GM23338 (cell line): ENCODE results near the gene ATP6V0E2. TPM values are rescaled to one million over a fixed set of nuclear protein-coding genes. Genes with fewer than 3 reads are reported as not detected.

Experiments used
- ATAC-seq: fragments of 200-7000 bp; cut with Tn5 transposase; 3 replicates; pipeline ENCODE4 v1.9.1; 2020
- DNase-seq: peaks from one replicate; pipeline ENCODE4 v3.0.0-alpha.2; 2015; ENCODE audit warnings: low spot score
- H2AFZ ChIP-seq: fragments of 200-600 bp; sonication (generic); 2 replicates; pipeline ENCODE4 v1.8.0; 2016; ENCODE audit warnings: antibody characterized with exemption, mild to moderate bottlenecking, moderate library complexity
- H3F3A ChIP-seq: fragments of 200-600 bp; sonication (generic); replicated peaks from 2 replicates; pipeline ENCODE4 v1.8.0; 2017; ENCODE audit warnings: antibody characterized with exemption, mixed run types, low read depth
- H3K27ac ChIP-seq: fragments of 200-600 bp; sonication (generic); 2 replicates; pipeline ENCODE4 v1.6.1; 2016; ENCODE audit warnings: low read depth
- H3K27me3 ChIP-seq: fragments of 200-600 bp; sonication (generic); 2 replicates; pipeline ENCODE4 v1.8.0; 2016; ENCODE audit warnings: mild to moderate bottlenecking, mixed run types, moderate library complexity; ENCODE audit not compliant: insufficient read depth
- H3K36me3 ChIP-seq: fragments of 200-600 bp; sonication (generic); 2 replicates; pipeline ENCODE4 v1.8.0; 2016; ENCODE audit warnings: mild to moderate bottlenecking; ENCODE audit not compliant: insufficient read depth
- H3K4me1 ChIP-seq: fragments of 200-600 bp; sonication (generic); 2 replicates; pipeline ENCODE4 v1.8.0; 2016; ENCODE audit warnings: mild to moderate bottlenecking, moderate library complexity; ENCODE audit not compliant: insufficient read depth
- H3K4me2 ChIP-seq: fragments of 200-600 bp; sonication (generic); 2 replicates; pipeline ENCODE4 v1.7.1; 2017; ENCODE audit warnings: mixed run types
- H3K4me3 ChIP-seq: fragments of 200-600 bp; sonication (generic); 2 replicates; pipeline ENCODE4 v1.6.1; 2016; ENCODE audit warnings: mixed run types
- H3K79me2 ChIP-seq: fragments of 200-600 bp; sonication (generic); replicated peaks from 2 replicates; pipeline ENCODE4 v1.8.0; 2017; ENCODE audit warnings: mild to moderate bottlenecking; ENCODE audit not compliant: insufficient read depth
- H3K9me2 ChIP-seq: fragments of 200-600 bp; sonication (generic); 2 replicates; pipeline ENCODE4 v1.8.0; 2017; ENCODE audit not compliant: insufficient read depth
- H4K20me1 ChIP-seq: fragments of 200-600 bp; sonication (generic); replicated peaks from 2 replicates; pipeline ENCODE4 v1.8.0; 2017; ENCODE audit warnings: mild to moderate bottlenecking; ENCODE audit not compliant: insufficient read depth
- H3K27ac Mint-ChIP-seq: 2 replicates; pipeline ENCODE4 v1.8.0; 2020; ENCODE audit warnings: inconsistent platforms, mild to moderate bottlenecking, moderate library complexity, mixed read lengths
- H3K27me3 Mint-ChIP-seq: 3 replicates; pipeline ENCODE4 v1.8.0; 2022; ENCODE audit warnings: low read depth, mild to moderate bottlenecking, moderate library complexity, mixed read lengths, inconsistent platforms; ENCODE audit not compliant: insufficient read depth, poor library complexity
- H3K36me3 Mint-ChIP-seq: 3 replicates; pipeline ENCODE4 v1.8.0; 2021; ENCODE audit warnings: low read depth, mild to moderate bottlenecking, inconsistent platforms, moderate library complexity, mixed read lengths
- H3K4me1 Mint-ChIP-seq: 3 replicates; pipeline ENCODE4 v1.8.0; 2020; ENCODE audit warnings: mild to moderate bottlenecking, inconsistent platforms, mixed read lengths
- H3K4me3 Mint-ChIP-seq: 3 replicates; pipeline ENCODE4 v1.8.0; 2021; ENCODE audit warnings: moderate library complexity, mild to moderate bottlenecking, inconsistent platforms, mixed read lengths
- H3K9me3 Mint-ChIP-seq: 3 replicates; pipeline ENCODE4 v1.8.0; 2020; ENCODE audit warnings: moderate library complexity, mild to moderate bottlenecking, inconsistent platforms, mixed read lengths
- NANOG ChIP-seq: IDR thresholded peaks from 2 replicates; pipeline ENCODE4 v1.6.1; 2016; ENCODE audit warnings: antibody characterized with exemption, borderline replicate concordance
- STAT1 ChIP-seq: IDR thresholded peaks from one replicate; pipeline ENCODE4 v1.6.1; 2016; ENCODE audit warnings: antibody characterized with exemption; ENCODE audit not compliant: unreplicated experiment
- ZNF462 ChIP-seq: fragments of 250-450 bp; sonication (Bioruptor Pico); IDR thresholded peaks from 2 replicates; pipeline ENCODE4 v1.5.0; 2020; ENCODE audit warnings: mild to moderate bottlenecking, moderate library complexity
- polyA plus RNA-seq: library from polyadenylated mRNA; unstranded; fragments of >200 nt; fragmentation: Nextera tagmentation; extraction: Ambion mirVana; gene quantifications from 2 replicates; pipeline ENCODE4 v1.2.1, GENCODE V29; 2016
- total RNA-seq: library from RNA; depleted of rRNA; stranded (reverse); fragments of >200 nt; shearing (Covaris generic); gene quantifications from 2 replicates; pipeline ENCODE4 v1.2.3, GENCODE V29; 2014
- TF ChIP-seq, protein P1 (sequence below), 2 experiments: fragments of 200-600 bp in 1 of 2; sonication (generic) in 1 of 2; conservative IDR thresholded peaks; 2 replicates each; pipeline versions ENCODE4 v1.5.1 to v1.6.1; 2016 to 2017; ENCODE audit warnings: antibody characterized with exemption in 2 of 2, low read depth in 2 of 2, mild to moderate bottlenecking in 2 of 2, moderate library complexity in 1 of 2

The ATP6V0E2 gene
- total and polyA plus RNA-seq, 2 experiments from 2014 or later = 15.6 to 34.7 TPM

- Histone ChIP-seq H3K27me3 (no peaks in the 10 kb centered on the region), H3K27ac (no peak overlapping the region), H3K4me1 (peaks cover 8% of the 10 kb centered on the region; the same call in 1 of the 2 replicates), H3K4me3 (no peak overlapping the region), H3K79me2 (no peaks in the 10 kb centered on the region), H2AFZ (no peak overlapping the region), H3K4me2 (no peak overlapping the region), H3K9me2 (no peaks in the 10 kb centered on the region), H3F3A (no peaks in the 10 kb centered on the region), H4K20me1 (no peaks in the 10 kb centered on the region), H3K36me3 (no peaks in the 10 kb centered on the region)
- Mint-ChIP-seq H3K4me3 (no peak overlapping the region), H3K27me3 (peaks cover 6% of the 10 kb centered on the region), H3K36me3 (0 out of 3 replicates have a peak, but pooled peaks cover 2% of the 10 kb centered on the region), H3K4me1 (peaks cover 20% of the 10 kb centered on the region), H3K27ac (no peak overlapping the region), H3K9me3 (no peaks in the 10 kb centered on the region)
- TF ChIP-seq NANOG (no peak), STAT1 (no peak), ZNF462 (CRISPR knock-in tag) (no peak)
- TF ChIP-seq, protein P1, sequence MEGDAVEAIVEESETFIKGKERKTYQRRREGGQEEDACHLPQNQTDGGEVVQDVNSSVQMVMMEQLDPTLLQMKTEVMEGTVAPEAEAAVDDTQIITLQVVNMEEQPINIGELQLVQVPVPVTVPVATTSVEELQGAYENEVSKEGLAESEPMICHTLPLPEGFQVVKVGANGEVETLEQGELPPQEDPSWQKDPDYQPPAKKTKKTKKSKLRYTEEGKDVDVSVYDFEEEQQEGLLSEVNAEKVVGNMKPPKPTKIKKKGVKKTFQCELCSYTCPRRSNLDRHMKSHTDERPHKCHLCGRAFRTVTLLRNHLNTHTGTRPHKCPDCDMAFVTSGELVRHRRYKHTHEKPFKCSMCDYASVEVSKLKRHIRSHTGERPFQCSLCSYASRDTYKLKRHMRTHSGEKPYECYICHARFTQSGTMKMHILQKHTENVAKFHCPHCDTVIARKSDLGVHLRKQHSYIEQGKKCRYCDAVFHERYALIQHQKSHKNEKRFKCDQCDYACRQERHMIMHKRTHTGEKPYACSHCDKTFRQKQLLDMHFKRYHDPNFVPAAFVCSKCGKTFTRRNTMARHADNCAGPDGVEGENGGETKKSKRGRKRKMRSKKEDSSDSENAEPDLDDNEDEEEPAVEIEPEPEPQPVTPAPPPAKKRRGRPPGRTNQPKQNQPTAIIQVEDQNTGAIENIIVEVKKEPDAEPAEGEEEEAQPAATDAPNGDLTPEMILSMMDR (conservative IDR thresholded peaks at IDR 0.05; ENCODE audit: low read depth in 2 of 2) = peak; percentile 77 to 93
- DNase-seq (peak; percentile 91), ATAC-seq (peak; percentile 77)
These were observed 9.7 kb downstream of the ATP6V0E2 start for GRCh38 chr7:149883452-149883861.
